Measurements from ENCODE around the gene DCAF10. TPM values are rescaled to one million over a fixed set of nuclear protein-coding genes. Genes with fewer than 3 reads are reported as not detected.
"Not testable (repeated sequence)": the region's sequence is repeated elsewhere in the genome, so short reads cannot be mapped to it uniquely, and the experiment has no call there.

DCAF10 gene
- total and polyA plus RNA-seq, 2 of the 13 experiments (the other 11 are each of a cell fraction or from before 2014, with no cell fraction given): 9.2 to 20.3 TPM

DNA sequence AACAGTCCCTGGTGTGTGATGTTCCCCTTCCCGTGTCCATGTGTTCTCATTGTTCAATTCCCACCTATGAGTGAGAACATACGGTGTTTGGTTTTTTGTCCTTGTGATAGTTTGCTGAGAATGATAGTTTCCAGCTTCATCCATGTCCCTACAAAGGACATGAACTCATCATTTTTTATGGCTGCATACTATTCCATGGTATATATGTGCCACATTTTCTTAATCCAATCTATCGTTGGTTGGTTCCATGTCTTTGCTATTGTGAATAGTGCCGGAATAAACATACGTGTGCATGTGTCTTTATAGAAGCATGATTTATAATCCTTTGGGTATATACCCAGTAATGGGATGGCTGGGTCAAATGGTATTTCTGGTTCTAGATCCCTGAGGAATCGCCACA, 35.3 kb upstream of the DCAF10 start:
- ATAC-seq; DNase-seq (ENCODE audit: low spot score); H3K79me2 ChIP-seq (ENCODE audit: insufficient read depth, low read length); H3K9ac ChIP-seq (ENCODE audit: insufficient read depth, low read depth, low read length); H3K4me2 ChIP-seq (ENCODE audit: low read depth, low read length); H4K20me1 ChIP-seq (ENCODE audit: insufficient read depth, low read length); H3K36me3 ChIP-seq (replicated peaks in 1 of 2; ENCODE audit: control insufficient read depth in 1 of 2, insufficient read depth in 2 of 2, low read length in 2 of 2); H3K4me1 ChIP-seq (ENCODE audit: insufficient read depth, low read length); H2AFZ ChIP-seq (ENCODE audit: low read length); intact Hi-C loops (cut with micrococcal nuclease; ENCODE audit: unreplicated experiment); CTCF ChIA-PET (ENCODE audit: low intra/inter-chr PET ratio, low total read pairs); POLR2A ChIA-PET; H3K27ac ChIP-seq (ENCODE audit: extremely low read length, insufficient read depth, low read length); in situ Hi-C loops (cut with HindIII; ENCODE audit: extremely low pct_ligation_motif_present, low pct_unique_long_range_greater_than_20kb); H3K4me3 ChIP-seq (replicated peaks in 1 of 3; ENCODE audit: insufficient read depth in 1 of 3, low read depth in 2 of 3, low read length in 3 of 3); H3K27me3 ChIP-seq (ENCODE audit: control insufficient read depth in 1 of 2, insufficient read depth in 2 of 2, low read length in 2 of 2); FAIRE-seq; BruUV-seq (replicated peaks); H3K9me3 ChIP-seq (ENCODE audit: low read length): not testable (repeated sequence)
- WGBS (ENCODE audit: low lambda C conversion rate): 92% methylated on average over 6 of the region's 6 CpGs

- Histone ChIP-seq H3K36me3 (replicated peaks in 1 of 2; ENCODE audit: control insufficient read depth in 1 of 2, insufficient read depth in 2 of 2, low read length in 2 of 2) (peaks cover 5 to 17% of the 10 kb centered on the region in 2 experiments), H3K27ac (ENCODE audit: extremely low read length, insufficient read depth, low read length) (no peak overlapping the region), H3K9me3 (ENCODE audit: low read length) (no peaks in the 10 kb centered on the region), H3K9ac (ENCODE audit: insufficient read depth, low read depth, low read length) (no peak overlapping the region), H3K4me2 (ENCODE audit: low read depth, low read length) (no peak overlapping the region), H3K4me1 (ENCODE audit: insufficient read depth, low read length) (no peaks in the 10 kb centered on the region), H4K20me1 (ENCODE audit: insufficient read depth, low read length) (no peaks in the 10 kb centered on the region), H3K4me3 (replicated peaks in 1 of 3; ENCODE audit: insufficient read depth in 1 of 3, low read depth in 2 of 3, low read length in 3 of 3) (no peak overlapping the region), H3K27me3 (ENCODE audit: control insufficient read depth in 1 of 2, insufficient read depth in 2 of 2, low read length in 2 of 2) (no peaks in the 10 kb centered on the region), H3K79me2 (ENCODE audit: insufficient read depth, low read length) (no peaks in the 10 kb centered on the region), H2AFZ (ENCODE audit: low read length) (no peak overlapping the region)
- ATAC-seq (no peak), DNase-seq (ENCODE audit: low spot score) (no peak), FAIRE-seq (no peak)
- in situ Hi-C loops (cut with HindIII; ENCODE audit: extremely low pct_ligation_motif_present, low pct_unique_long_range_greater_than_20kb) (no loop called here), intact Hi-C loops (cut with micrococcal nuclease; ENCODE audit: unreplicated experiment) (no loop called here)
- BruUV-seq (replicated peaks): no TSS peak
- ChIA-PET CTCF (ENCODE audit: low intra/inter-chr PET ratio, low total read pairs) (no interaction called here), POLR2A (interaction anchor here (1.0 kb wide), 1 partner anchor 16 kb away, joined by 5 read pairs; no protein-coding TSS in a partner anchor)
- WGBS (ENCODE audit: low lambda C conversion rate): 84% methylated on average over 5 of the region's 5 CpGs
- TF ChIP-seq, protein P1, sequence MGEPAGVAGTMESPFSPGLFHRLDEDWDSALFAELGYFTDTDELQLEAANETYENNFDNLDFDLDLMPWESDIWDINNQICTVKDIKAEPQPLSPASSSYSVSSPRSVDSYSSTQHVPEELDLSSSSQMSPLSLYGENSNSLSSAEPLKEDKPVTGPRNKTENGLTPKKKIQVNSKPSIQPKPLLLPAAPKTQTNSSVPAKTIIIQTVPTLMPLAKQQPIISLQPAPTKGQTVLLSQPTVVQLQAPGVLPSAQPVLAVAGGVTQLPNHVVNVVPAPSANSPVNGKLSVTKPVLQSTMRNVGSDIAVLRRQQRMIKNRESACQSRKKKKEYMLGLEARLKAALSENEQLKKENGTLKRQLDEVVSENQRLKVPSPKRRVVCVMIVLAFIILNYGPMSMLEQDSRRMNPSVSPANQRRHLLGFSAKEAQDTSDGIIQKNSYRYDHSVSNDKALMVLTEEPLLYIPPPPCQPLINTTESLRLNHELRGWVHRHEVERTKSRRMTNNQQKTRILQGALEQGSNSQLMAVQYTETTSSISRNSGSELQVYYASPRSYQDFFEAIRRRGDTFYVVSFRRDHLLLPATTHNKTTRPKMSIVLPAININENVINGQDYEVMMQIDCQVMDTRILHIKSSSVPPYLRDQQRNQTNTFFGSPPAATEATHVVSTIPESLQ (CRISPR knock-in tag; conservative IDR thresholded peaks at IDR 0.05): no peak
- TF ChIP-seq BRD4 (CRISPR knock-in tag; IDR thresholded peaks at IDR 0.05) (no peak), ZNF329 (CRISPR knock-in tag; IDR thresholded peaks at IDR 0.05; ENCODE audit: low read depth) (no peak), ZNF709 (CRISPR knock-in tag; IDR thresholded peaks at IDR 0.05) (no peak), E2F2 (CRISPR knock-in tag; IDR thresholded peaks at IDR 0.05; ENCODE audit: borderline replicate concordance) (no peak), XRCC5 (optimal IDR thresholded peaks at IDR 0.05; ENCODE audit: low read length) (no peak), SMAD1 (CRISPR knock-in tag; IDR thresholded peaks at IDR 0.05; ENCODE audit: borderline replicate concordance, low read depth) (no peak), ZNF660 (CRISPR knock-in tag; IDR thresholded peaks at IDR 0.05; ENCODE audit: borderline replicate concordance, low read depth) (no peak), GTF3A (CRISPR knock-in tag; conservative IDR thresholded peaks at IDR 0.05) (no peak), BHLHE40 (IDR thresholded peaks at IDR 0.05; ENCODE audit: low read length) (no peak), ZNF225 (CRISPR knock-in tag; IDR thresholded peaks at IDR 0.05) (no peak), IRF1 (CRISPR knock-in tag; IDR thresholded peaks at IDR 0.05; ENCODE audit: low read depth) (no peak), MAFG (CRISPR knock-in tag; IDR thresholded peaks at IDR 0.05) (no peak), TBP (CRISPR knock-in tag; IDR thresholded peaks at IDR 0.05) (no peak), ASH2L (IDR thresholded peaks at IDR 0.05; ENCODE audit: insufficient read length, low read depth, low read length) (no peak), ZNF33A (CRISPR knock-in tag; IDR thresholded peaks at IDR 0.05; ENCODE audit: borderline replicate concordance) (no peak)
Observed at GRCh38 chr9:37769306-37769705, 31.3 kb upstream of the DCAF10 start.

Data from HepG2 (cell line).